Gastrocnemius medialis (tissue), 4 donors: ENCODE results near the gene KRT12.

Experiments used
- CTCF ChIP-seq, 5 experiments: fragments of 450-650 bp in 3 of 5; fragments of 200-600 bp in 2 of 5; sonication (generic) in 2 of 5; IDR thresholded peaks in 4 of 5; conservative IDR thresholded peaks in 1 of 5; 1 replicate in 4 of 5; 2 replicates in 1 of 5; pipeline ENCODE4 v1.5.1; 2016 to 2019; ENCODE audit warnings: antibody characterized with exemption in 5 of 5, mild to moderate bottlenecking in 3 of 5, moderate library complexity in 3 of 5
- POLR2A ChIP-seq, 2 donors: fragments of 450-650 bp; IDR thresholded peaks; one replicate each; pipeline ENCODE4 v1.6.1; 2017; ENCODE audit warnings: antibody characterized with exemption in 2 of 2, mild to moderate bottlenecking in 2 of 2, moderate library complexity in 2 of 2

- TF ChIP-seq CTCF (IDR thresholded peaks at IDR 0.05 in 4 of 5, conservative IDR thresholded peaks at IDR 0.05 in 1 of 5) = no peak
- no peak for TF ChIP-seq POLR2A (IDR thresholded peaks at IDR 0.05)
Observed at GRCh38 chr17:40915721-40916256, 48.8 kb upstream of the KRT12 start.
